LoVo (cell line): ENCODE measurements around the gene COQ6.
"Not testable (repeated sequence)": the region's sequence is repeated elsewhere in the genome, so short reads cannot be mapped to it uniquely, and the experiment has no call there.

Source experiments
- DNase-seq: peaks from one replicate; pipeline ENCODE4 v3.0.0-alpha.2; 2016; ENCODE audit warnings: low spot score

COQ6 gene

DNA sequence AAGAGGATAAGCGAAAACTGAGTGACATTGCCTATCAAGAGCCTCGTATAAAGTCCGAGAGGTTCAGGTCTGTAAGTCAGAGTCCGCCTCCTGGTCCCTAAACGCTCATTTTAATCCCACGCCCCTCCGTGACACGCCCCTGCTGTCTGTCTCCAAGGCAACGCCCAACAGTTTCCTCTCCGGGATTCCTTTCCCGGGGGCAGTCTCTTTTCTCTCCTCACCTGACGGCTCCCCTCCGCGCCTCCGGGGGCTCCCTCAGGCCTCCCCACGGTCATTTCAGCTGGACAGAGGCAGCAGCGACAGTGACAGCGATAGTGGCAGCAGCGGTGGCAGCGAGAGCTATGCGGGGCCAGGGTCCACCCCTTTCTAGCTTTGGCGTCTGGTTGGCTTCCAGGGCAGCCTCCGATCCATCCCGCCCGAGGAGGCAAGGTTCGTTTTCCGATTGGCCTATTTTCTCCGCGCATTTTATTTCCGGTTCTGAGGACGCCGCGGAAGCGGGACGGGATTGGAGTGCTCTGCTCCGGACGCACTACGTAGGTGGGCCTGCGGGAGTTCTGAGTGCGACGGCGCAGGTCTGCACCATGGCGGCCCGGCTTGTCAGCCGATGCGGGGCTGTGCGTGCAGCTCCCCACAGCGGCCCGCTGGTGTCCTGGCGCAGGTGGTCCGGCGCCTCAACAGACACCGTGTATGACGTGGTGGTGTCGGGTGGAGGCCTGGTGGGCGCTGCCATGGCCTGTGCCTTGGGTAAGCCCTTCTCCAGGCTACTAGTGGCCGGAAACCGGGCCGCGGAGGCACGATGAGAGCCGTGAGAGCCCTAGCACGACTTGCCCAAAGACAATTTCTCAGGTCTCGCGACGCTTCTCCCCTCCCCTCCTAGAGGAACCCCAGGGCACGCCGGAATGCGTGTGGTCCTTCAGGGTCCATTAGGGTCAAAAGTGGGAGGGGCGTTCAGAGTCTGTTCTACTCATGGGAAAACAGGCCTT lies at the start of gene COQ6, which contains the start of gene FAM161B:
TSS of gene COQ6 (plus strand) at position 551 of the 983 bp plus-strand sequence. CDS start at position 582, 31 bp downstream.
TSS of gene FAM161B (minus strand) at position 343 of the 983 bp plus-strand sequence. CDS start at position 275, 68 bp downstream.
- DNase-seq = peak; percentile 96

- no peak for DNase-seq
Measured at GRCh38 chr14:73903028-73903427, 47.1 kb upstream of the COQ6 start.

DNA sequence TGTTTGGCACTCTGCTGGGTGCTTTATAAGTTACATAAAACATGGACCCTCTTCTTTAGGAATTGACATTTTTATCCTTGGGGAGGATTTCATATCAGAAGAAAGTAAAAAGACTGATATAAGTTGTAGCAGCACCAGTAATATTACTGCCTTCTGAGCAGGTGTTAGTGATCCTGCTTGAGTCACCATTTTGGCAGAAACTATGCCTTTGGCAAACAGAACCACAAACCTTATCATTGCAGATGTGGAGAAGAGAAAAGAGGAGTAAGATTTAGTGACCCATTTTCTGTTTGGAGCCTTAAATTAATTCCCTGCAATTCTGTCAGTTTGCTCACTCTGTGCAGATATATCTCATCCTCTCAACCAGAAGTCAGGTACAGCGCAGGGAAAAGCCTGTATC lies 40.4 kb upstream of the COQ6 start:
- no peak for DNase-seq

- no peak for DNase-seq
Measured at GRCh38 chr14:73913256-73913655, 36.8 kb upstream of the COQ6 start.

- DNase-seq = no peak
Measured at GRCh38 chr14:73916324-73916723, 33.8 kb upstream of the COQ6 start.

DNA sequence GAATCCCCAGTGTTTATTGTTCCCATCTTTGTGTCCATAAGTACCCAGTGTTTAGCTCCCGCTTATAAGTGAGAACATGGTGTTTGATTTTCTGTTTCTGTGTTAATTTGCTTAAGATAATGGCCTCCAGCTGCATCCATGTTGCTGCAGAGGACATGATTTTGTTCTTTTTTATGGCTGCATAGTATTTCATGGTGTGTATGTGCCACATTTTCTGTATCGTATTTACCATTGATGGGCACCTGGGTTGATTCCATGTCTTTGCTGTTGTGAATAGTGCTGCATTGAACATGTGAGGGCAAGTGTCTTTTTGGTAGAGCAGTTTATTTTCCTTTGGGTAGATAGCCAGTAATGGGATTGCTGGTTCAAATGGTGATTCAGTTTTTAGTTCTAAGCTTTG lies 30.6 kb upstream of the COQ6 start:
- not testable (repeated sequence) for DNase-seq

DNA sequence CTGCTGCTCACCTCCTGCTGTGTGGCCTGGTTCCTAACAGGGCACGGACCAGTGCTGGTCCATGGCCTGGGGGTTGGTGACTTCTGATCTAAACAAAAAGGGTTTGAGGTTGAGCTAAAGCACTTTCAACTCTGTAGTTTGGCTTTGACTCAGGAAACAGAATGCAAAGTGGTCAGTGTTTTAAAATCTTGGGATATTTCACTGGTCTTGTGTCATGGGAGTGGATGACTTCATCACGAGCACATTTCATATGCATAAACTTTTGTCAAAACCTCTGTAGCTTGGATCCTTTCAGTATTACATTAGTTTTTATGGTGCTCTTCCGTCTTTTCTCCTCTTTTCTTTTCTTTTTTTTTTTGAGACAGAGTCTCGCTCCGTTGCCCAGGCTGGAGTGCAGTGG lies 25.8 kb upstream of the COQ6 start:
- DNase-seq = no peak

- DNase-seq = no peak
Measured at GRCh38 chr14:73935666-73936065, 14.4 kb upstream of the COQ6 start.

GRCh38 chr14:73936548-73936947 lies 13.6 kb upstream of the COQ6 start:
- no peak for DNase-seq

- DNase-seq = no peak
Measured at GRCh38 chr14:73937012-73937411, 13.1 kb upstream of the COQ6 start.

GRCh38 chr14:73942180-73942579 lies 7.9 kb upstream of the COQ6 start:
- DNase-seq = no peak

DNA sequence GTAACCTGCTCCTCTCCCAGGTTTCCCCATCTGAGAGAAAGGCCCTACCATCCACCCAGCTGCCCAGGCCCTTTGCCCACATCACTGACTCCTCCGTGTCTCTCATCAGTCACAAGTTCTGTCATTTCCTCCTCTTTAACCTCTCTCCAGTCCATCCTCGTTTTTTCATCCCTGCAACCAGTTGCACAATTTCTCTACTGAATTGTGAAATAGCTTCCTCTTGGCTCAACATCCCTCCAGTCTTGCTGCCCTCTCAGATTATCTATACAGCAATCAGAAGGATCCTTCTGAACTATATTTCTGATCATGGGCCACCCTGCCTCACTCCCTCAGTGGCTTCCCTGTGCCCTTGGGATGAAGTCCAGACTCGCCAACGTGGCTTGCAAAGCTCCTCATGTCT lies 7.0 kb upstream of the COQ6 start:
- no peak for DNase-seq

DNA sequence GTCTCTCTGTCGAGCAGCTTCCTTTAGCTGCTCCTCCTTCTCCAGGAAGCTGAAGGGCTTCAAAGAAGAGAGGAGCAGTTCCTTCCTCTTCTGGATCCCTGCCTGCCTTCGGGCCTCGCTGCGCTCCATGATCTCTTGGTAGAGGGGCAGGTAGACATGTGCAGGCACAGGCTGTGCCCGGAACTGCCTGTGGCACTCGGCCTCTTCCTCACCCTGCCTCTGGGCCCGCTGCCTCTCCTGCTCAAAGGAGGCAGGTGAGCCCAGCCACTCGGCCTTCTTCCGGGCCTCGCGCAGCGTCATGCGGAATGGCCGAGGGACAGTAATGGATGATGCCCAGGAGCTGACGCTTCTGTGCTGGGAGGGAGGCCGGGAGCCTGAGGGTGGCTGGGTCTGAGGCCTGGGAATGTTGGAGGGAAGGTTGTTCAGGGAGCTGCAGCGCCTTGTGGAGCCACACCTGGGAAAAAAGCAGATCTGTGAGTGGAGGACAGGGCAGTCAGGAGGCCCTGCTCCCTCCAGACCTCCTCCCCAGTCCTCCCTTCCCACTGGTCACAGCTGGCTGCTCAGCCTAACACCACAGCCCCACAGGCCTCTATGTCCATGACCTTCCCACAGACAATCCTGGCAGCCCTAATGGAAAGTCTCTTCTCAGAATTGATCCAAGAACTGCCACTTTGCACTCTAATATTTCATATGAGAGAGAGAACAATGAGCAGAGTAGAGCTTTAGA lies 5.5 kb upstream of the COQ6 start:
- no peak for DNase-seq

DNA sequence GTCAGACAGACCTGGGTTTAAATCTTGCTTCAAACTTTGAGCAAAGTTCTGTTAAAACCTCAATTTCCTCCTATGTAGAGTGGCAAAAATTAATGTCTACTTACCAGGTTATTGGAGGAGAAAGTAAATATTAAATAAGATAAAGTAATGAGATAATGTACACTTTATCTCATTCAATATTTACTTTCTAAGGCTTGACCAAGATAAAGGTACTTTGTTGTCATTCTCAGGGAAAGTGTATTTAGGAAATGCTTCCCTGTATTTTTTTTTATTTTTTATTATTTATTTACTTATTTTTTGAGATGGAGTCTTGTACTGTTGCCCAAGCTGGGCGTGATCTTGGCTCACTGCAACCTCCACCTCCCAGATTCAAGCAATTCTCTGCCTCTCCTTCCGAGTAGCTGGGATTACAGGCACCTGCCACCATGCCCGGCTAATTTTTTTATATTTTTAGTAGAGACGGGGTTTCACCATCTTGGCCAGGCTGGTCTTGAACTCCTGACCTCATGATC lies 4.9 kb upstream of the COQ6 start:
- peak; percentile 23 for DNase-seq

DNA sequence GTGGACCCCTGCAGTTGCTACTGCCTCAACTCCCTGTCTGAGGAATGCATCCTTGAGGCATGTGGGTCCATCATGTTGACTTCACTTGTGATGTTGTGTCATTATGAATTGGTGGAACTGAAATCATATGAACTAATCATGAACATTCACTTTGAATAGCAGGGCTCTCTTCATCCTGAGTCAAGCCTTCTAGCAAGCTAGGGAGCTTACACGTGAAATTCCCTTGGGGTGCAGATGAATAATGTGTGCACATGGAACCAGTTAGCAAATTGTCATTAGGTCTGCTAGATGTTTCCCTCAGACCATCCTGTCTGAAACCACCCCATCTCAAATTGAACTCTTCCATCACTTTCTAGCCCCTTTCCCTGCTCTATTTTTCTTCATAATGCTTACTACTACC lies 3.6 kb downstream of the COQ6 start:
- DNase-seq = no peak

DNA sequence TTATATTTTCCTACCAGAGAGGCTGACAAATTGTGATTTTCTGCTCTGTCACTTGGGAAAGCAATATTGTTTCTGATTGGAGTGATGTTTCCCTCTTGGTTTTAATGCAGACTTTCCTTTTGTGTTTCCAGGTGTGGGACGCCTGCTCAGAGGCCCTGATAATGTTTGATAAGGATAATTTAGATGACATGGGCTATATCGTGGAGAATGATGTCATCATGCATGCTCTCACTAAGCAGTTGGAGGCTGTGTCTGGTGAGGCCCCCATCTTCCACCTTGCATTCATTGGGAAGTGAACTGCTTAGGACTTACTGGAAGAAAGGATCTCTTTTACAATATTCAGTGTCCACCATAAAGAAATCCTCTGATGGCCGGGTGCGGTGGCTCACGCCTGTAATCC lies 5.6 kb downstream of the COQ6 start:
- DNase-seq = no peak

DNA sequence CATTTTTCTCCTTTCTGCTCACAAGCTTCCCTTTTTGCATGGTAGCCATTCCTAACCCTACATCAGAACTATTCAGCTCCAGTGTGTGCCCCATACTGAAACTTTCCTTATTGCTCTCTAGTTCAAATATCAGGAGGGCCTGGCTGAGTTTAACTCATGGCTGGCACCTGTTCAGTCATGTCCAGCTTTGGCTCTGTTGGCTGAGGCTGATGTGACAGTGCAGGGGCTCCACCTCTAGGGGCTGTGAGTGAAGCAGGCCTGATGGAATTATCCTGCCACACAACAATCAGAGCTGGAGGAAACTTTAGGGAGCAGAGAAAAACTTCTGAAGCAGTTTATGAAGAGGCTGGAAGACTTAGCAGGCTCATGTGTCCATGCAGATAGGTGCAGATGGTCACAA lies 8.5 kb downstream of the COQ6 start:
- DNase-seq = no peak

- DNase-seq = no peak
Measured at GRCh38 chr14:73961192-73961591, 11.1 kb downstream of the COQ6 start.

- DNase-seq = no peak
Measured at GRCh38 chr14:73965216-73965615, 15.1 kb downstream of the COQ6 start.

DNA sequence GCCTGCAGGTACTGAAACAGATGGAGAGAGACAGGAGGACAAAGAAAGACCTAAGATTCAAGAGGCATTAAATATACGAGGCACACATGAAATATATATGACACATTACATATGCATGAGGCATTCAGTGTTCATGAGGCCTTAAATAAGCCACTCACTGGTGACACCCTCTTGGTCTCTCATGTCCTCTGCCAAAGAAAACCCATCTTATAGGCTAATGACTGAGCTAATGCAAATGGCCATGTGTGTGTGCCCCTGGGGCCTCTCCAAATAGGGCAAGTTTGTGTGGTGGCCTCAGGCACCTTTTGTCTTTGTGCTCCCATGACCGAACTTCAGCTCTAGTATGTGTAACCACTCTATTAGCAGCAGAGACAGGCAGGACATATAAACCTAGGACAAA lies 18.8 kb downstream of the COQ6 start:
- no peak for DNase-seq

- no peak for DNase-seq
Measured at GRCh38 chr14:73973497-73973896, 23.4 kb downstream of the COQ6 start.

GRCh38 chr14:73976125-73976524 lies 26.0 kb downstream of the COQ6 start:
- no peak for DNase-seq

DNA sequence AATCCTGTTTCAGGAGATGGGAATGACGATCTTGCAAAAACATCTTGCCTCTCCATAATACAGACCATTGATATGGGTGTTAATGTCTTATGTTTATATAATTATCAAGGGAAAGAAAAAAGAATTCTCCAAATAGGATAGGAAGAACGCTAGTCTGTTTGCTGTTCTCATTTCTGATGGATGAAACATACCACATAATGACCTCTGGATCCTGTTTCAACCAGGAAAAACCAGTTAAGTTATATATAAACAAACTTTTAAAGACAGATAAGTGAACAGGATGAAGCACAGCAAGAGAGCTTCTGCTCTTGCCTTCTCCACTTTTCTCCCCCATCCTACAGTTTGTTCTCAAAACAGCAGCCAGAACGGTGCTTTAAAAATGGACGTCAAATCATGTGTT lies 27.8 kb downstream of the COQ6 start:
- DNase-seq = no peak
